HUES6 (cell line): ENCODE results near the gene ABL2.

Experiments
- H3K27ac ChIP-seq: 2 replicates; pipeline ENCODE4 v1.7.0; 2013; ENCODE audit warnings: low read depth, mild to moderate bottlenecking, low read length, inconsistent platforms
- H3K27me3 ChIP-seq: 2 replicates; pipeline ENCODE4 v1.6.1; 2013; ENCODE audit warnings: low read length; ENCODE audit not compliant: control insufficient read depth, insufficient read depth
- H3K36me3 ChIP-seq: 2 replicates; pipeline ENCODE4 v1.6.1; 2013; ENCODE audit warnings: low read length; ENCODE audit not compliant: control insufficient read depth, insufficient read depth
- H3K4me1 ChIP-seq: 2 replicates; pipeline ENCODE4 v1.6.1; 2013; ENCODE audit warnings: low read length; ENCODE audit not compliant: control insufficient read depth, insufficient read depth
- H3K4me3 ChIP-seq: 2 replicates; pipeline ENCODE4 v1.5.1; 2013; ENCODE audit warnings: low read depth, low read length
- H3K9ac ChIP-seq: one replicate; pipeline ENCODE4 v1.6.1; 2013; ENCODE audit warnings: mild to moderate bottlenecking, low read length
- H3K9me3 ChIP-seq: 2 replicates; pipeline ENCODE4 v1.6.1; 2013; ENCODE audit warnings: low read depth, low read length; ENCODE audit not compliant: control insufficient read depth, insufficient read depth

Gene ABL2

GRCh38 chr1:179092896-179093461 is 136.5 kb downstream of the ABL2 start:
- Histone ChIP-seq H3K9me3 (no peaks in the 10 kb centered on the region), H3K27me3 (no peaks in the 10 kb centered on the region), H3K27ac (no peak overlapping the region), H3K4me1 (peaks cover 18% of the 10 kb centered on the region), H3K9ac (no peak overlapping the region), H3K4me3 (no peak overlapping the region), H3K36me3 (peaks cover 74% of the 10 kb centered on the region)

GRCh38 chr1:179091691-179092165 is 137.7 kb downstream of the ABL2 start:
- no peak overlapping the region for H3K4me3 ChIP-seq
- peaks cover 26% of the 10 kb centered on the region for H3K4me1 ChIP-seq
- no peak overlapping the region for H3K27ac ChIP-seq
- no peaks in the 10 kb centered on the region for H3K27me3 ChIP-seq
- H3K36me3 ChIP-seq, result peaks cover 65% of the 10 kb centered on the region
- H3K9ac ChIP-seq, result no peak overlapping the region
- H3K9me3 ChIP-seq, result no peaks in the 10 kb centered on the region

- no peak overlapping the region for H3K4me3 ChIP-seq
Observed at GRCh38 chr1:179090923-179091322, 138.6 kb downstream of the ABL2 start.

DNA sequence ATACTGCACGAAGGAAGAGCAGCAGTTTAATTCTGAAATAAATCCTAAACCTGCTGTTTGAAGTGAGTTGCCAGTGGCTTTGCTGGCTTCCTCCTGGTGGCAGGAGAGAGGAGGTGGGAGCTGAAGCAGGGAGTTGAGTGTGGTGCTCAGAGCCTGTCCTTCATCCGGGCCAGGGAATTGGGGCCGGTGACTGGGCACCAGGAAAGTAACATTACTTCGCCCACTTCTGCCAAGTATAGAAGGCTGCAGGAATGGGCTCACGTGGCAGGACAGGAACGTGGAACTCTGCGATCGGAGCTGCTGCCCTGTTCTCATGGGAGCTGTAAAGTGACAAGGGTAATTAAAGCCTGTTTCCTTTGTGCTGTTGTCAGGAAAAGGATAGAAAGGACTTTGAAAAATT is 139.0 kb downstream of the ABL2 start:
- H3K36me3 ChIP-seq, result peaks cover 58% of the 10 kb centered on the region
- H3K27me3 ChIP-seq, result no peaks in the 10 kb centered on the region

More at GRCh38 chr1:179090923-179091322, 138.6 kb downstream of the ABL2 start:
- H3K27me3 ChIP-seq, result no peaks in the 10 kb centered on the region
- no peaks in the 10 kb centered on the region for H3K9me3 ChIP-seq
- no peak overlapping the region for H3K27ac ChIP-seq
- H3K9ac ChIP-seq, result no peak overlapping the region
- peaks cover 28% of the 10 kb centered on the region for H3K4me1 ChIP-seq
- peaks cover 58% of the 10 kb centered on the region for H3K36me3 ChIP-seq

DNA sequence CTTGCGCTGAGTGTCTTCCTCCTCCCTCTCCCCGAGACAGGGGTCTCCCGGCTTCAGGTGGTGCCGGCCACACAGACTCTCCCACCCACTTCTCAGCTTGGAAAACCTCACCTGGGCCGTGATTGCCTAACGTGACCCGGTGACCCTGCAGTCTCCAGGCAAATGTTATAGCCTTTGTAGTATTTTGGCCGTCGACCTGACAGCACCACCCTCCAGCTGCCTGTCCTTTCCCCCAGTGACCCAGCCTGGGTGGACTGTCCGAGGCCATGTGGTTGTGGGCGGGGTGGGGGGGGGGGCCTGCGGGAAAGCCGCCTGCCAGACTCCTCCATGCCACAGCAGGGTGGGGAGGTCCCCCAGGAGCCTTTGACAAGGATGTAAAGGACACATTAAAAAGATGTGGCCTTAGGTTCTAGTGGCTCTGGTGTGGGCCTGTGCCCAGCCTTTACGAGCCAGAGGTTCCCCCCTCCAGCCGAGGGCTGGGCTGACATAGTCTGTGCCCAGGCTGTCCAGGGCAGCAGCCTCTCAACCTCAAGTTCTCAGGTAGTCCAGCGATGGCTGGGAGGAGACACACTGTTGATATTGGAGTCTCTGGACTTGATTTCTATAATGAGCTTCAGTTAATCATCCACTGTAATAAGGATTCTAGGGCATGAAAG is 139.5 kb downstream of the ABL2 start:
- peaks cover 54% of the 10 kb centered on the region for H3K36me3 ChIP-seq
- no peaks in the 10 kb centered on the region for H3K9me3 ChIP-seq
- peak overlapping the region; percentile 14; the same call in 1 of the 2 replicates for H3K27ac ChIP-seq
- peaks cover 28% of the 10 kb centered on the region for H3K4me1 ChIP-seq
- no peak overlapping the region for H3K4me3 ChIP-seq
- no peak overlapping the region for H3K9ac ChIP-seq
- no peaks in the 10 kb centered on the region for H3K27me3 ChIP-seq

More for the DNA sequence above, 139.0 kb downstream of the ABL2 start:
- H3K4me1 ChIP-seq, result peaks cover 28% of the 10 kb centered on the region
- H3K27ac ChIP-seq, result no peak overlapping the region
- H3K9me3 ChIP-seq, result no peaks in the 10 kb centered on the region
- H3K4me3 ChIP-seq, result no peak overlapping the region
- no peak overlapping the region for H3K9ac ChIP-seq

DNA sequence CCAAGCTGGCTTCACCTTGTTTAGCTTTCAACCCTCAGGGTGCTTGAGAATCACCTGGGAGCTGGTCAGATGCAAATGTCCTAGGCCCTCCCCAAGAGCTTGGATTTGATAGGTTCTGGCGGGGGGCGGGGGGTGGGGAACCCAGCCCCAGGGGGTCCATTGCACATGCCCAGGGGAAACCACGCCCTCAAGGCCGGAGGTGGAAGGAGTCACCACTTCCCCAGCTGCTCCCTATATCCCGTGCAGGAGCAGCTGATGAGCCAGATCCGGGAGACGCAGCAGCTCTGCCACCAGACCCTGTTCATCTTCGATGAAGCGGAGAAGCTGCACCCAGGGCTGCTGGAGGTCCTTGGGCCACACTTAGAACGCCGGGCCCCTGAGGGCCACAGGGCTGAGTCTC is 141.8 kb downstream of the ABL2 start:
- Histone ChIP-seq H3K9me3 (no peaks in the 10 kb centered on the region), H3K4me3 (peak overlapping the region; percentile 63), H3K27ac (peak overlapping the region; percentile 66), H3K9ac (peak overlapping the region; percentile 71), H3K36me3 (peaks cover 31% of the 10 kb centered on the region), H3K4me1 (peaks cover 33% of the 10 kb centered on the region), H3K27me3 (no peaks in the 10 kb centered on the region)

DNA sequence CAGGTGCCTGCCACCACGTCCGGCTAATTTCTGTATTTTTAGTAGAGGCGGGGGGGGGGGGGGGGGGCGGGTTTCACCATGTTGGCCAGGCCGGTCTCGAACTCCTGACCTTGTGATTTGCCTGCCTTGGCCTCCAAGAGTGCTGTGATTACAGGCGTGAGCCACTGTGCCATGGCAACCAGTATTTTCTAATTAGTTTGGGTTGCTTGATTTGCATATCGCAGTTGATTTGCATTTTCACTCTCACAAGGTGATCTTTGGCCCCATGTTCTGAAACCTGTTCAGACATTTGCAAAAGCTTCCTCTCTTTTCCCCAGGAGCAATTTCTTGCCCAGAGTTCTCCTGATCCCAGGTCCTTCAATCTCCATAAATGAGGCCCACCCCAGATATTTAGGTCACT is 145.9 kb downstream of the ABL2 start:
- no peak overlapping the region for H3K9ac ChIP-seq
- peaks cover 9% of the 10 kb centered on the region; the same call in 1 of the 2 replicates for H3K36me3 ChIP-seq
- no peak overlapping the region for H3K27ac ChIP-seq
- peaks cover 32% of the 10 kb centered on the region for H3K4me1 ChIP-seq
- no peaks in the 10 kb centered on the region for H3K27me3 ChIP-seq
- no peaks in the 10 kb centered on the region for H3K9me3 ChIP-seq
- no peak overlapping the region for H3K4me3 ChIP-seq

DNA sequence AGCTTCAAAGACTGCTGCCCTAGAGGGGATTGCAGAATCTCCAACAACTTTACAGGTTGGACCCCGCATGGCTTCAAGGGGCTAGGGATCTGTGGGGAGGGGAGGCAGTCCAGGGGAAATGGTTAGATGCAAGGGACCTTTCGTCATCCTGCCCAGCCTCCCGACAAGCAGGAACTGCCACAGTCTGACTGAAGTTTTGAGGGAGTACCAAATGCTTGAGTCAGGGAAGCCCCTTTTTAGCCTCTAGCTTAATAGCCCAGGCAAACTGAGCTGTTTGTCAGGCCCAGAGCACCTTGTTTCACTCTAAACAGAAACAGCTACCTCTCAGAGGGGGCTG is 146.5 kb downstream of the ABL2 start:
- peaks cover 29% of the 10 kb centered on the region for H3K4me1 ChIP-seq
- no peaks in the 10 kb centered on the region for H3K9me3 ChIP-seq
- H3K36me3 ChIP-seq, result peaks cover 7% of the 10 kb centered on the region; the same call in 1 of the 2 replicates
- H3K9ac ChIP-seq, result peak overlapping the region; percentile 75
- H3K4me3 ChIP-seq, result peak overlapping the region; percentile 88
- no peaks in the 10 kb centered on the region for H3K27me3 ChIP-seq
- H3K27ac ChIP-seq, result no peak overlapping the region

- Histone ChIP-seq H3K27me3 (no peaks in the 10 kb centered on the region), H3K9ac (peak overlapping the region; percentile 87), H3K9me3 (no peaks in the 10 kb centered on the region), H3K4me1 (peaks cover 28% of the 10 kb centered on the region), H3K4me3 (peak overlapping the region; percentile 88), H3K27ac (peak overlapping the region; percentile 66; the same call in 1 of the 2 replicates), H3K36me3 (peaks cover 7% of the 10 kb centered on the region; the same call in 1 of the 2 replicates)
Observed at GRCh38 chr1:179082333-179082998, 147.0 kb downstream of the ABL2 start.

GRCh38 chr1:179081687-179082332 is 147.7 kb downstream of the ABL2 start, which contains the start of gene TOR3A:
Gene TOR3A (plus strand): TSS chr1:179082070. CDS start chr1:179082129, 59 bp downstream.
- Histone ChIP-seq H3K9me3 (no peaks in the 10 kb centered on the region), H3K36me3 (peaks cover 7% of the 10 kb centered on the region; the same call in 1 of the 2 replicates), H3K4me3 (peak within 1 kb of the TSS; percentile 88), H3K27ac (peak within 1 kb of the TSS; percentile 66; the same call in 1 of the 2 replicates), H3K27me3 (no peaks in the 10 kb centered on the region), H3K9ac (peak within 1 kb of the TSS; percentile 87), H3K4me1 (peaks cover 22% of the 10 kb centered on the region)
